HT1080 (cell line): ENCODE results near the gene ALDH1A3. TPM values are rescaled to one million over a fixed set of nuclear protein-coding genes. Genes with fewer than 3 reads are reported as not detected.
"Not testable (repeated sequence)": the region's sequence is repeated elsewhere in the genome, so short reads cannot be mapped to it uniquely, and the experiment has no call there.

Experiments
- DNase-seq: peaks from one replicate; pipeline ENCODE4 v3.0.0-alpha.2; 2015; ENCODE audit warnings: low read depth
- polyA plus RNA-seq, 2 experiments: library from polyadenylated mRNA; depleted of rRNA; stranded (reverse); fragments of >200 nt; gene quantifications; 2 replicates each; pipeline ENCODE4 v1.2.3, GENCODE V29; 2015
- total RNA-seq: library from RNA; depleted of rRNA; stranded (reverse); fragments of >200 nt; shearing (Covaris generic); gene quantifications from 2 replicates; pipeline ENCODE4 v1.2.3, GENCODE V29; 2014; rRNA removed

Gene ALDH1A3
- 0.39 and 2.2 TPM in 2 replicates for total RNA-seq
- 25.7 and 32.3 TPM in 2 replicates for polyA plus RNA-seq (2015; cell fraction: cytosol; rRNA removed)
- polyA plus RNA-seq (2015; cell fraction: nucleus; rRNA removed), result 23.7 and 26.6 TPM in 2 replicates

DNA sequence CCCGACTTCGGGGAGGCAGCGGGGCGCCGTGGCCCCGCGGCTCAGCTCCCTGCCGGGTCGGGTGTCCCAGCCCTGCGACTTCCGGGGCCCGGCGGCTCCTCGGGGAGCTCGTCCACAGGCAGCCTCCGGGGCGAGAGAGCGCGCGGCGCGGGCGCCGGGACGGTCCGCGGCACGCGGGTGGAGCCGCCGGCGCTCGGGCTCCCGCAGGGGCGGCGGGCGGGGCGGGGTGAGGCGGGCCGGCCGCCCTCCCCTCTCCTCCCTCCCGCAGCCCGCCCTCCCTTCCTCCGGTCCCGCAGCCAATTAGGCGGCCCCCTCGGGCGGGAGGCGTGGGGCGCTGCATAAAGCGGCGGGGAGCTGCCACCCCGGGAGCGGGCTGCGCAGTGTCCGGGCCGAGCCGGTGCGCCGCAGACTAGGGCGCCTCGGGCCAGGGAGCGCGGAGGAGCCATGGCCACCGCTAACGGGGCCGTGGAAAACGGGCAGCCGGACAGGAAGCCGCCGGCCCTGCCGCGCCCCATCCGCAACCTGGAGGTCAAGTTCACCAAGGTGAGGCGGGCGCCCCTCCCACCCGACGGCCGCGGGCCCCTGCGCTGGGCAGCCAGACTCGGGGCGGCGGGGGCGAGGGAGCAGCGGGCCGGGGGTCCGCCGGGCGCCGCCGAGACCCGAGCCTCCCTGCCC is at the start of gene ALDH1A3:
Gene ALDH1A3, plus strand, starts transcription at position 368 of the 675 bp plus-strand sequence. Its CDS starts 77 bp downstream, at position 445.
- DNase-seq, result no peak

DNA sequence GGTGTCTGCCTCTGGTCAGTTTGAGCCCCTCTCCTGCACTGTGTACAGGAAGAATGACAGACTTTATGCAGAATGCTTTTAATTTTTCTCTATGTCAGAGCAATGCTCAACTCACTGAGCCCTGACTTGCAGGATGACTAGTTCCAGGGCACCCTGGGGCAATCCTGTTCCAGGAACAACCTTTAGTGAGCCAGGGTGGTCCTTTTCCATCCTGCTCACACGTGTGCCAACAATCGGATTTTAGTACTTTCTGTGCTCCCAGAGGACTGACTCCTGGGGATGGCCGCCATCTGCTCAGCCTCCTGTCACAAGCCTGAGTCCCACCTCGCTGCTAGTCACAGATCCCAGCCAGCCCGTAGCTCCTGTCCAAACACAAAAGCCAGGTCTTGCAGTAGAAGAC is 48.2 kb upstream of the ALDH1A3 start:
- DNase-seq, result no peak

DNA sequence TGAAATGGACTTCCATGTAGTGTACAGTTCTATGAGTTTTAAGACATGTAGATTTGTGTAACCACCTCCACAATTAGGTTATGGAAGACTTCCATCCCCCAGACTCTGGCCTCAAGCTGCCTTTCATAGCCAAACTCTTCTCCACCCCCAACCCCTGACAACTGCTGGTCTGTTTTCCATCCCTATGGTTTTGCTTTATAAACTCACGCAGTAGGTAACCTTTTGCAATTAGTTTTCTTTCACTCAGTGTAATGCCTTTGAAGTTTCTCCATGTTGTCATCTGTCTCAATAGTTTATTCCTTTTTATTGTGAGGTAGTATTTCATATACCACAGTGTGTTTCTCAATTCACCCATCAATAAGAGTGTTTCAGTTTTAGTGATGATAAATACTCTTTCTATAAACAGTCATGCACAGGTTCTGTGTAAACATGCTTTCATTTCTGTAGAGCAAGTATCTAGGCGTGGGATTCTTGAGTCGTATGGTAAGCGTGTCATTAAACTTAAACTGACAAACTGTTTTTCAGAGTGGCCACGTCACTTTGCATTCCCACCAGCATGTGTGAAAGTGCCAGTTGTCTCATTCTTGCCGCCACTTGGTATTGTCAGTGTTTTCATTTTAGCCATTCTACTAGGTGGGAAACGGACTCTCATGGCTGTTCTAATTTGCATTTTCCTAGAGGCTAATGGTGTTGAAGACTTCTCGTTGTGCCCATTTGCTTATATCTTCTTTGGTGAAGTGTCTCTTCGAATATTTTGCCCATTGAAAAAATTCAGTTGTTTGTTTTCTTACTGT is 47.3 kb upstream of the ALDH1A3 start:
- no peak for DNase-seq

DNA sequence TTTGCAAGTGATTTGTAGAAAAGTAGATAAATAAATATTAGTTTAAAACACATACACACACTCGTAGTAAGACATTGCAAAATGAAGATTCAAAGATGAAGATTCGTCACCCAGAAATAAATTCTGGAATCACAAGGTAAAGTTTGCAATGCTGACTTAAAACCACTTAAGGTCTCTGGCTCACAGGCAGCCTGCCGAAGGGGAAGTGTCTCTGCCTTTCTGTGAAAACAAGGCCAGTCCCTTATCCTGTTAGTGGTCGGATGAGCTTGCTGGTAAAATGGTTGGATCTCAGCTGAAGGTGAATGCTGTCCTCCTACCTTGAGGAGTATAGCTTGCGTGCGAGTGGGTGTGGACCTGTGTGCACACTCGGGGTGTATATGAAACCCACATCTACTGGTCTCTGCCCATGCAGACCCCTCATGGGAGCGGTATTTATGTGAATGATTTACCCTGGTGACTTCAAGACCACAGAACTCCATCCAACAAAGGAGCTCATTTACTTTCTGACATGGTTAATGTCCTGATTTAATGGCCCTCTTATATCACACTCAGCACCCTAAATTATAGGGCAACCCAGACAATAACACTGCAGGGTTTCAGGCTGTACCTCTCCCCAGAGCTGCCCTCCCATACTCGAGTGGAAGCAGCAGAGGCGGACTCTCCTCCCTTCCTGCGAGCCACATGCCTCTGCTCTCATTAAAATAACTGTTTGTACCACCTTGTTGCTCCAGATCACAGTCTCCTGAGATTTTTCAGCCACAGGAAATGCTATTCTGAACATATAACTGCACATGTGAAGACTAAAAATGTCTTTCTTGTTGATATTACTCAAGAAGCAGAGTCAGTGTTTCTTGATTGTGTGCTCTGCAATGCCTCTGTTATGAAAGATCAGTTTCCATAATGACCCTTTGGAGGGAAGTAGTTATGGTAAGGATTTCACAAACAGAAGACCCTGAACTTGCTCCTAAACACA is 45.9 kb upstream of the ALDH1A3 start:
- no peak for DNase-seq

- no peak for DNase-seq
Measured at GRCh38 chr15:100834731-100835130, 44.9 kb upstream of the ALDH1A3 start.

DNA sequence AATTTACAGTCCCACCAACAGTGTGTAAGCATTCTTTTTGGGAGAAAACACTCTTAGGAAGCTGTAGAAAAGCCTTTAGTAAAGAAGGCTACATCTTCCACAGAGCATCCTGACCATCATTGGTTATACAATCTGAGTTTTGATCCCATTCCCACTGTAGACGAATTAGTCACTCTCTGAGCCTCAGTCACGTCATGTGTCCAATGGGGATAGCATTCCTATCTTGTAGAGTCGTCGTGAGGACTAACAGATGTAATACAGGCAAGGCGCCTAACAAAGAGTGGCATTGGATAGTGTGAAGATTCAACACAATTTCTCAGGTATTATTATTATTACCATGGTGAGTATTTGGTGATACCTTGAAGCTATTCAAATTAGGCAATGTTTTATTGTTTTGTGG is 44.0 kb upstream of the ALDH1A3 start:
- no peak for DNase-seq

DNA sequence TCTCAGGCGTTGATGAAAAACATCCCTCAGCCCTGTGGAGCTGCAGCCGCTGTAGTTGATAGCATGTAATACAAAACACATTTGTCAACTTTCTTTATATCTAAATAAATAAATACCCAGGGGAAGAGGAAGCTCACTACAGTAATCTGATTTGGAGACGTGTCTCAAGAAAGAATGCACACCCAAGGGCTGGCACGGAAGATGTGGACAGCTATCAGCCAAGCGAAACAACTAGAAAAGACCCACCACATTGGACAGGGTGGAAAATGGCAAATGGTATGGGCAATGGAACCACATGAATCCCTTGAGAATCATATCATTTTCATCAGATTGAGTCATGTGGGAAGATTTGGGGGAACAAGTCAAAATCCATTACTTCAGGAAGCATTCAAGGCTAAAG is 43.1 kb upstream of the ALDH1A3 start:
- no peak for DNase-seq

GRCh38 chr15:100841426-100841825 is 38.2 kb upstream of the ALDH1A3 start:
- DNase-seq, result no peak

- DNase-seq, result no peak
Measured at GRCh38 chr15:100842756-100843730, 36.6 kb upstream of the ALDH1A3 start.

DNA sequence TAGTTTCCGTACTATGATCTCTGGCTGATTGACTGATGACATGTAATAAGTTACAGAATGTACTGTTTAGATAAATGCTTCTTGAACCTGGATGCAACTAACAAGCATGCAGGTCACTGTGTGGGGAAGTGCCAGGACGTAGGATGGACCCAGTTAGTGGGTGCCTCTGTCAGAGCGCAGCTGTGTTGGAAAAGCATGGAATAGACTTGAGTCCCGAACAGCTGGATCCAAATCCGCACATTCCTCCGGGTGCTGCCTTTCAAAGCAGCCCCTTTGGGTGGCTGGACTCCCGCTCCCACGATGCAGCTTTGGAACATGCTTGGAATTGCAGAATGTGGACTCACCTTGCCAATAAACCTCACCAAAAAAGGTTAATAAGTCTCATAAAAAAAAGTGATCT is 35.5 kb upstream of the ALDH1A3 start:
- DNase-seq, result no peak

DNA sequence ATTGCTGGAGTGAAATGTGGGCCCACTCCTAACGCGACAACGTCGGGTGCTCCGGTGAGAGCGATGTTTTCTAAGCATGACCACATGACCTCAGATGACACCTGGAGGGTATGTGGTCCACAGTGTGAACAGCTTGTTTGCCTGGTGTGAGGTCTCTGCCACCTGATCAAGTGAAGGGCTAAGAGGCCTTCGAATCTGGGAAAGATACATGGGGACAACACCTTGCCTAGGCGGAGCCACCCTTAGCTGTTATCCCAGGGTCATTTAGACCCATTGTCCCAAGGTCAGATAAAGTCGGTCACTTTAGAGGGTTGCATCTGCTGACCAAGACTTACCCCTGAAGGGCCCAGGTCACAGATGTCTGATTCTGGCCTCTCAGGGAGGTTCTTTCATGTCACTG is 34.9 kb upstream of the ALDH1A3 start:
- DNase-seq, result no peak

DNA sequence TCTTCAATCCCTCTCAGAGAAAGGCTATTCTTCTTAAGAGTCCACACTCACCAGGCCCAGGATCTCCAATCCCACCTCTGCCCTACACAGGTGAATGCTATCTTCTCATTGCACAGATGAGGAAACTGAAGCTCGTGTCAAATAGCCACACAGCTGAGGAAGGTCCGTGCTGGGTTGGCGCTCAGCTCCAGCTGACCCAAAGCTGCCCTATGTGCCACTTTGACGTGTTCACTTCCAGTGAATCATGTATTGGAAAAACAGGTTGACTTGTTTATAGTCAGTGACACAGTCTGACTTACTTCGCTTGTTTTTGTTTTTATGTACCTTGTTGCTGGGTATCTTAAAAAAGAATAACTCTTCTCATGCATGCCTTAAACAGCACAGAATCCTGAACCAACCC is 32.4 kb upstream of the ALDH1A3 start:
- DNase-seq, result no peak

- peak; percentile 33 for DNase-seq
Measured at GRCh38 chr15:100849021-100849854, 30.4 kb upstream of the ALDH1A3 start.

DNA sequence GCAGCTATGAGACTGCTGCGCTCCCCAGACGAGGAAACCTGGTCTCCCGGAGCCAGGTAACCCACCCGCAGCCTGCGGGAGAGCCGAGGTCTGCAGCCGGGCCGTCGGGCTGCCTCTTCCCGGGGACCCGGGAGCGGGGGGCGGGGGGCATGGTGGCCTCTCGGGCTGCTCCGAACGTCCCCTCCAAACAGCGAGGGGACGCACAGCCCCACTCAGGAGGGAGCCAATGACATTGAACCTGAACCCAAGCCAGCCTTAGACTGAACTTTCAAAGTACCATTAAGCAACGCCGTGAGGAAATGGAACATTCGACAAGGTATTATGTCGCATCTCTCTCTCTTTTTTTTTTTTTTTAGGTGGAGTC is 29.8 kb upstream of the ALDH1A3 start:
- DNase-seq, result no peak

DNA sequence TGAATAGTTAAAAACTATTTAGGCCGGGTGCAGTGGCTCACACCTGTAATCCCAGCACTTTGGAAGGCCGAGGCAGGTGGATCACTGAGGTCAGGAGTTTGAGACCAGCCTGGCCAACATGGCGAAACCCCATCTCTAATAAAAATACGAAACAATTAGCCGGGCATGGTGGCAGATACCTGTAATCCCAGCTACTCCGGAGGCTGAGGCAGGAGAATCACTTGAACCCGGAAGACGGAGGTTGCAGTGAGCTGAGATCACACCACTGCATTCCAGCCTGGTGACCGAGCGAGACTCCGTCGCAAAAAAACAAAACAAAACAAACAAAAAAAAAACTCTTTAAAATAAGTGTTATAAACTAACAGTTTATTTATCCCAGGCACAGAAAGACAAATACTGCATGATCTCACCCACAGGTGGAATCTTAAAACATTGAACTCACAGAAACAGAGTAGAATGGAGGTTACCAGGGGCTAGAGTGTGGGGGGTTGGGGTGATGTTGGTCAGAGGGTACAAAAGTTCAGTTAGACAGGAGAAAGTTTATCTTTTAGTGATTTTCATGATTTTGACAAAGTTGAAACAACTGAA is 28.1 kb upstream of the ALDH1A3 start:
- not testable (repeated sequence) for DNase-seq

- DNase-seq, result no peak
Measured at GRCh38 chr15:100852630-100853029, 27.0 kb upstream of the ALDH1A3 start.

DNA sequence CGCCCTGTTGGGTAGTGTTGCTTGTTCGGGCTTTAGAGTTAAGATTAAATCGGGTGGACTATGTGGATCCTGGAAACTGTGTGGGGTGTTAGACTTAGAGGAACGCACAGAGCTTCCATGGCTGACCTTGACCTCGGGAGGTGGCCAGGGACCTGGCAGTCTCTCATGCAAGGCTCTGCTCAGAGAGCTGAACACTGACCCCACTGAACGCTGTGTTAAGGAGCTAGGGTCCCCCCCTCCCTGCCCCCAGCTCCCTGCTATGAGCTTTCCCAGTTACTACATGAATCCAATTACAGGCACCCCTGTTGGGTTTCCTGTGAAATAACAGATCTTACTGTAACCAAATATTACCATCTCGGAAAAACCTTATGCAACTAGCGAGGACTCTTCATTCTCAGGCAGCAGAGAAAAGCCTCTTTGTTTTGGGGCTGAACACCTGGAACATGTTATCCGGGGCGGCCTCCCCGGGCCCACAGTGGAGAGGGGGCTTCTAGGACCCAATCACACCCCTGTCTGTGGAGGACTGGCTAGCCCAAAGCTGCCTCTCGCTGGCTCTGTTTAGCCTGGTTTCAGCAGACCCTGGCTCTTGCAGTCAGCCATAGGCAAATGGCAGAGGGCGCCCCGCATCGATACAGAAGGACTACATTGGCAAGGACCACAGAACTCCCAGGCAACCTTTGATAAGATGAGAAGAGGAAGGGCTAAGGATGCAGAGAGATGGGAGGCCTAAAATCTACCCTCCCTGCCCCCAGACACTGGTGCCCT is 25.8 kb upstream of the ALDH1A3 start:
- DNase-seq, result no peak

DNA sequence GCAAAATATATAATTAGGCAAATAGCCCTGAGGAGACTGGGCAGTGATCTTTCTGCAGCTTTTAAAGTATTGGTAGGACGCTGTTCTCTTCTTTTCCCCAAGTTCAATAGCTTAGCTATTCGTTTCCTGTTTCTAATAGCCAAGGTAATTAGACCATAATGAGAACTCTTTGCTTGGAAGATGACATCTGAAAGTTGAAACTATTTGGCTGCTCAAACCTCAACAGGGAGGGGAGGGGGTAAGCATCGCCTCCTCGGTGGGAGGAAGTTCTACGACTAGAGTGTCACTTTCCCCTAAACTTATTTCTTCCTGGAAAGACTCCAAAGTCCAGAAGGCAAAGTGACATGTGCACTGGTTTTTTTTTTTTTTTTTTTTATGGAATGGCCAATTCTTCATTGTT is 22.8 kb upstream of the ALDH1A3 start:
- DNase-seq, result no peak
